Heart right ventricle (tissue), 16 donors: ENCODE measurements around the gene IGSF21. TPM values are rescaled to one million over a fixed set of nuclear protein-coding genes. Genes with fewer than 3 reads are reported as not detected.

Source experiments
- ATAC-seq, 8 donors: fragments of 200-7000 bp; cut with Tn5 transposase; one replicate each; pipeline ENCODE4 v1.9.1; 2020; ENCODE audit warnings: mild to moderate bottlenecking in 8 of 8, moderate library complexity in 8 of 8, moderate number of reproducible peaks in 1 of 8
- DNase-seq, 2 donors: peaks; one replicate each; pipeline ENCODE4 v3.0.0-alpha.2; 2020
- H3K27ac ChIP-seq, 10 donors: fragments of 200-600 bp; sonication (generic) in 2 of 10; one replicate each; pipeline versions ENCODE4 v1.5.0 to v1.8.0; 2020 to 2022; ENCODE audit warnings: mild to moderate bottlenecking in 3 of 10
- H3K27me3 ChIP-seq, 7 donors: fragments of 200-600 bp; one replicate each; pipeline ENCODE4 v1.8.0; 2021 to 2022; ENCODE audit warnings: mild to moderate bottlenecking in 2 of 7
- H3K36me3 ChIP-seq, 9 donors: fragments of 200-600 bp; sonication (generic) in 1 of 9; one replicate each; pipeline versions ENCODE4 v1.5.0 to v1.8.0; 2020 to 2022; ENCODE audit warnings: mild to moderate bottlenecking in 2 of 9
- H3K4me1 ChIP-seq, 9 donors: fragments of 200-600 bp; sonication (generic) in 1 of 9; one replicate each; pipeline versions ENCODE4 v1.5.0 to v1.8.0; 2020 to 2022; ENCODE audit warnings: mild to moderate bottlenecking in 4 of 9
- H3K4me3 ChIP-seq, 10 donors: fragments of 200-600 bp; sonication (generic) in 2 of 10; one replicate each; pipeline versions ENCODE4 v1.5.0 to v1.8.0; 2020 to 2022; ENCODE audit warnings: mild to moderate bottlenecking in 7 of 10, moderate library complexity in 2 of 10
- H3K9me3 ChIP-seq, 11 donors: fragments of 200-600 bp in 10 of 11; sonication (generic) in 2 of 11; one replicate each; pipeline versions ENCODE4 v1.5.0 to v1.8.0; 2013 to 2022; ENCODE audit warnings: mild to moderate bottlenecking in 2 of 11, control low read depth in 1 of 11, moderate library complexity in 1 of 11
- WGBS, 2 donors: extraction: QIAGEN DNeasy Blood & Tissue Kit; methylation state at CpG; one replicate each; pipeline ENCODE4 v1.1.7; 2013; ENCODE audit warnings: inconsistent platforms in 1 of 2; 5-methylcytosine and 5-hydroxymethylcytosine counted together
- intact Hi-C, 10 donors: fragments of 100-400 bp; cut with DNase I; formaldehyde crosslinking; loops; one replicate each; pipeline versions ENCODE4 v1.11.1 to v1.14.2; 2022
- polyA plus RNA-seq, 2 donors: library from polyadenylated mRNA; stranded (reverse); fragments of 200-250 nt; gene quantifications; one replicate each; pipeline ENCODE4 v1.2.3, GENCODE V29; 2013
- total RNA-seq, 10 donors: library from RNA; stranded (reverse); fragmentation: NEBNext Ultra II Directional in 3 of 10; extraction: Animal tissue kit (Norgen Biotek cat#: 25700) in 3 of 10; gene quantifications; one replicate each; pipeline versions ENCODE4 v1.2.1 to v1.2.4, GENCODE V29; 2021 to 2023
- TF ChIP-seq, protein P1 (sequence below), 9 donors: fragments of 200-600 bp; sonication (generic) in 2 of 9; IDR thresholded peaks; one replicate each; pipeline versions ENCODE4 v1.5.0 to v1.8.0; 2021 to 2022; ENCODE audit warnings: antibody characterized with exemption in 9 of 9, mild to moderate bottlenecking in 5 of 9, moderate library complexity in 1 of 9
- donor health status: Arrhythmogenic right ventricular cardiomyopathy.
- donor health status: ischemic (EF 13 %, LVEDD 7.1; RV severe dilation, severe dysfunction).
- donor health status: healthy with polysubstance abuse.
- donor health status: DM: no; HTN: yes; CAD: no.
- donor health status: DM: no; HTN: no; CAD: no.
- donor health status: ischemic (EF 25% LVEDD 6.9; RV normal size, moderate dysfunction).
- donor health status: ischemic (EF 25% LVEDD 5.7; RV mildly dilated, moderate dysfunction).
- donor health status: healthy.
- donor health status: DM: yes; HTN: yes; CAD: no.
- donor health status: Ischemic cardiomyopathy.
- donor health status: ischemic (EF 35%, LVEDD 5.7; RV mildly dilated, moderate dysfunction).
- donor health status: nonischemic (EF 11% LVEDD 7.7; RV severe dilation, severe dysfunction).
- donor health status: DM: yes; HTN: yes; CAD: no.
- donor health status: PGD.
- donor health status: ischemic (EF 29% LVEDD 5.4; RV normal size, mild dysfunction).
- donor health status: nonischemic (EF 23%, LVEDD 6.1; RV moderate dilation, normal function).

The IGSF21 gene
- total and polyA plus RNA-seq, 12 donors, result 0.13 to 1.6 (median 0.51) TPM; not detected in 1

DNA sequence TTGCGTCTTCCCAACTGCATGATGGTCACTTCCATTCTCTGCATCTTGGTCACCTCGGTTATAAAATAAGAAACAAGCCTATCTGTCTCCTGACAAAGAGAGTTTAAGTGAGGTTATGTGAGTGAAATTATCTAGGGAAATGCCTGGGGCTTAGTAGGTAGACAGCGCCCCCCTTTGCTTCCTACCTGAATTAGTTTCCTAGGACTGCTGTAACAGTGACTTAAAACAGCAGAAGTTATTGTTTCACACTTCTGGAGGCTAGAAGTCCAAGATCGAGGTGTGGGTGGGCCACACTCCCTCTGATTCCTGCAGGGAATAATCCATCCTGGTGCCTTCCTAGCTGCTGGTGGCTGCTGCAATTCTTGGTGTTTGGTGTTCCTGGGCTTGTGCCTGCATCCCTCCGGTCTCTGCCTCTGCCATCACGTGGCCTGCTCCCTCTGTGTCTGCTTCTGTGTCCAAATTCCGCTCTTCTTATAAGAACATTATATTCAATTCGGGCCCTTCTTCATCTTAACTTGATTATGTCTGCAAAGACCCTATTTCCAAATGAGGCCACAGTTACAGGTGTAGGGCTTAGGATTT is 92.6 kb downstream of the IGSF21 start:
- intact Hi-C loops, result no loop called here
- Histone ChIP-seq H3K36me3 (no peaks in the 10 kb centered on the region), H3K9me3 (no peaks in the 10 kb centered on the region), H3K27ac (no peak overlapping the region), H3K27me3 (peaks cover 0 to 94% (median 71%) of the 10 kb centered on the region in 7 donors), H3K4me3 (no peak overlapping the region), H3K4me1 (no peaks in the 10 kb centered on the region)
- WGBS, 2 donors, result 64 to 68% methylated on average over 8 of the region's 8 CpGs
- ATAC-seq, result no peak
- DNase-seq, result no peak
- TF ChIP-seq, protein P1, sequence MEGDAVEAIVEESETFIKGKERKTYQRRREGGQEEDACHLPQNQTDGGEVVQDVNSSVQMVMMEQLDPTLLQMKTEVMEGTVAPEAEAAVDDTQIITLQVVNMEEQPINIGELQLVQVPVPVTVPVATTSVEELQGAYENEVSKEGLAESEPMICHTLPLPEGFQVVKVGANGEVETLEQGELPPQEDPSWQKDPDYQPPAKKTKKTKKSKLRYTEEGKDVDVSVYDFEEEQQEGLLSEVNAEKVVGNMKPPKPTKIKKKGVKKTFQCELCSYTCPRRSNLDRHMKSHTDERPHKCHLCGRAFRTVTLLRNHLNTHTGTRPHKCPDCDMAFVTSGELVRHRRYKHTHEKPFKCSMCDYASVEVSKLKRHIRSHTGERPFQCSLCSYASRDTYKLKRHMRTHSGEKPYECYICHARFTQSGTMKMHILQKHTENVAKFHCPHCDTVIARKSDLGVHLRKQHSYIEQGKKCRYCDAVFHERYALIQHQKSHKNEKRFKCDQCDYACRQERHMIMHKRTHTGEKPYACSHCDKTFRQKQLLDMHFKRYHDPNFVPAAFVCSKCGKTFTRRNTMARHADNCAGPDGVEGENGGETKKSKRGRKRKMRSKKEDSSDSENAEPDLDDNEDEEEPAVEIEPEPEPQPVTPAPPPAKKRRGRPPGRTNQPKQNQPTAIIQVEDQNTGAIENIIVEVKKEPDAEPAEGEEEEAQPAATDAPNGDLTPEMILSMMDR (IDR thresholded peaks at IDR 0.05), result peak in 2 of 9 donors; percentile 12 to 13

DNA sequence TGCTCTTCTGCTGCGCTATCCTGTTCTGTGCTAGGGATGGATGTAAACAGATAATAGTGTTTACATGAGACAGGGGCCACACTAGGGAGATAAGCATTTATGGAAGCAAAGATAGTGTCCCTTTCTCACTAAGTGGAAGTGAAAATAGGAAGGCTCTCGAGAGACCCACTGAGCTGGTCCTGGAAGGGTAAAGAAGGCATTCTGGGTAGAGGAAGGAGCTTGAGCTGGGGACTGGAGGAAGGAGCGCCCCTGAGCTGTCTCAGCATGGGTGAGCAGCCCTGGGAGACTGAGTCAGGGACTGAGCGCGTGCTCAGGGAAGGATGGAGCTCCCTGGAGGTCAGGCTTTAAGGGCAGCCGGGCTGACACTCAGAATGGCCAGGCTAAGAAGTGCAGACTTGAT is 93.3 kb downstream of the IGSF21 start:
- Histone ChIP-seq H3K9me3 (no peaks in the 10 kb centered on the region), H3K27ac (no peak overlapping the region), H3K4me3 (no peak overlapping the region), H3K27me3 (peaks cover 0 to 94% (median 64%) of the 10 kb centered on the region in 7 donors), H3K4me1 (no peaks in the 10 kb centered on the region), H3K36me3 (no peaks in the 10 kb centered on the region)
- TF ChIP-seq, protein P1 (IDR thresholded peaks at IDR 0.05), result no peak
- DNase-seq (no peak), ATAC-seq (peak in 1 of 8 donors; percentile 45)
- intact Hi-C loops, result no loop called here
- 58 to 61% methylated on average over 6 of the region's 6 CpGs for WGBS, 2 donors

DNA sequence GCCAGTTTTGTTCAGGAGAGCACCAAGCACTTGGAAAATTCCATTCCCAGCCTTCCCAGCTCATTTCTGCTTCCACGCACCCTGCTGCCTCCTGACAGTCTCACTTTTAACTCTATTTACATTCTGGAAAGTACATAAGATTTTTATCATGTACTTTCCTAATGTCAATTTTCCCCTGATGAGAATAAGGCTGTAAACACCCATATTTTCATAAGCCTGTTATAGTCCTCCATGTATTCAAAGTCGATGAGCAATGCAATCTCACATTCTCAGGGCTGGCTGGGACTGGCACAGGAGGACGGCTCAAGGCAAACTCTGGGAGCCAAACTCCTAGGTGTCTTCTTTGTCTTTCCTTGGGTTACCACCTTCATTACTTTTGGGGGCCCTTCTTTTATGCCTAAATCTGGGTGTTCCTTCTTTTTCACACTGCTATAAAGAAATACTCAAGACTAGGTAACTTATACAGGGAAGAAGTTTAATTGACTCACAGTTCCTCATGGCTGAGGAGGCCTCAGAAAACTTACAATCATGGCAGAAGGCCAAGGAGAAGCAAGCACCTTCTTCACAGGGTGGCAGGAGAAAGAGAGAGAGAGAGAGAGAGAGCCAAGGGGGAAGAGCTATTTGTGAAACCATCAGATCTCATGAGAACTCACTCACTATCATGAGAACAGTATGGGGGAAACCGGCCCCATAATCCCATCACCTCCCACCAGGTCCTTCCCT is 94.6 kb downstream of the IGSF21 start:
- no peak overlapping the region for H3K27ac ChIP-seq
- H3K9me3 ChIP-seq, result peaks cover 0 to 10% (median 4%) of the 10 kb centered on the region in 11 donors
- no peak for DNase-seq
- no peaks in the 10 kb centered on the region for H3K36me3 ChIP-seq
- TF ChIP-seq, protein P1 (IDR thresholded peaks at IDR 0.05), result no peak
- intact Hi-C loops, result no loop called here
- WGBS, 2 donors, result 68 to 73% methylated on average over 4 of the region's 4 CpGs
- ATAC-seq, result no peak
- H3K27me3 ChIP-seq, result peaks cover 0 to 83% (median 52%) of the 10 kb centered on the region in 7 donors
- H3K4me1 ChIP-seq, result no peaks in the 10 kb centered on the region
- H3K4me3 ChIP-seq, result no peak overlapping the region

DNA sequence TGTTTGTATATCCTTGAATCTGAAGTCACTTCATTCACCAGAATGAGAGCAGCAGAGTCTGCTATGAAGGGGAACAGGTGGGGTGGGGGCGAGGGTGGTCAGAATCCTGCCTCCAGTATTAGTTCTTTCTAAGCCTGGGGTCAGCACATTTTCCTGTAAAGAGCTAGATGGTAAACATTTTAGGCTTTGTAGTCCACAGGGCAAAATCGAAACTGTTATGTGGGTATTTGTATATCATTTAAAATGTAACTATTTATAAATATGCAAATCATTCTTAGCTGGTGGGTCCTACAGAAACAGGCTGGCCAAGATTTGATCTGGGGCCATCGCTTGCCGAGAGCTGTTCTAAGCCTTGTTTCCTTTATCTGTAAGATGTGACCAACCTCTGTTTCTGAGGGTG is 96.0 kb downstream of the IGSF21 start:
- WGBS, 2 donors, result 75 to 76% methylated on average over 4 of the region's 4 CpGs
- Histone ChIP-seq H3K27ac (no peak overlapping the region), H3K4me3 (no peak overlapping the region), H3K9me3 (peaks cover 0 to 17% (median 6%) of the 10 kb centered on the region in 11 donors), H3K27me3 (peaks cover 0 to 69% (median 46%) of the 10 kb centered on the region in 7 donors), H3K36me3 (no peaks in the 10 kb centered on the region), H3K4me1 (no peaks in the 10 kb centered on the region)
- no peak for ATAC-seq
- TF ChIP-seq, protein P1 (IDR thresholded peaks at IDR 0.05), result no peak
- intact Hi-C loops, result no loop called here
- DNase-seq, result no peak
